ENCODE measurements around the gene NAE1.

DNA sequence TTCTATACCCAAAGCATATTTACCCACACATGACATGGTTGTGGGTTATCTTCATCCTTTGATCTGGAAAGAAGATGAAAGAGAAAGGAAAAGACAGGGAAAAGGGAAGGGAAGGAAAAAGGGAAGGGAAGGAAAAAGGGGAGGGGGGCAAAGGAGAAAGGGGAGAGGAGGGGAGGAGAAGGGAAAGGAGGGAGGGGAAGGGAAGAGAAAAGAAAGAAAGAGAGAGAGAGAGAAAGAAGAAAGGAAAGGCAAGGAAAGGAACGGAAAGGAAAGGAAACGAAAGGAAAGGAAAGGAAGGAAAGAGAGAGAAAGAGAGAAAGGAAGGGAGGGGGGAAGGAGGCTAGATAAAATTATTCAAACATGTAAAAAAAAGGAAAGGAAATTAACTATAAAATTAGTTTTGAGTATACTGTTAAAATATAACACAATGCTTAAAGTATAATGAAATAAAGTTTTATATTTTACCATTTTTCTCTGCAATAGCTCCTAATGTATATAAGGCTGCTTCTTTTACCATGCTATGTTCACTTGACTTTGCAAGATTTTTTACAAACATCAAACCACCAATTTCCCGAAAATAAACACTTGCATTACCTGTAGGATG, 40.5 kb downstream of the NAE1 start:
- TF ChIP-seq POLR2A (IDR thresholded peaks at IDR 0.05; ENCODE audit: borderline replicate concordance, extremely low read depth, insufficient read depth, insufficient read length) (no peak), FOSL1 (IDR thresholded peaks at IDR 0.05; ENCODE audit: low read depth) (no peak), MAX (IDR thresholded peaks at IDR 0.05) (no peak), SIN3A (IDR thresholded peaks at IDR 0.05; ENCODE audit: low read depth) (no peak), EGR1 (IDR thresholded peaks at IDR 0.05; ENCODE audit: low read depth) (no peak), RAD21 (IDR thresholded peaks at IDR 0.05; ENCODE audit: low read depth) (no peak), JUND (IDR thresholded peaks at IDR 0.05) (no peak), YY1 (IDR thresholded peaks at IDR 0.05; ENCODE audit: extremely low read depth, insufficient replicate concordance, low read depth, low read length) (no peak), SP1 (IDR thresholded peaks at IDR 0.05; ENCODE audit: low read depth) (no peak), POLR2AphosphoS5 (IDR thresholded peaks at IDR 0.05; ENCODE audit: low read depth, low read length) (no peak), EZH2 (IDR thresholded peaks at IDR 0.05) (no peak)
- TF ChIP-seq, protein P1, sequence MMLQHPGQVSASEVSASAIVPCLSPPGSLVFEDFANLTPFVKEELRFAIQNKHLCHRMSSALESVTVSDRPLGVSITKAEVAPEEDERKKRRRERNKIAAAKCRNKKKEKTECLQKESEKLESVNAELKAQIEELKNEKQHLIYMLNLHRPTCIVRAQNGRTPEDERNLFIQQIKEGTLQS (IDR thresholded peaks at IDR 0.05): no peak
- TF ChIP-seq, protein P2, sequence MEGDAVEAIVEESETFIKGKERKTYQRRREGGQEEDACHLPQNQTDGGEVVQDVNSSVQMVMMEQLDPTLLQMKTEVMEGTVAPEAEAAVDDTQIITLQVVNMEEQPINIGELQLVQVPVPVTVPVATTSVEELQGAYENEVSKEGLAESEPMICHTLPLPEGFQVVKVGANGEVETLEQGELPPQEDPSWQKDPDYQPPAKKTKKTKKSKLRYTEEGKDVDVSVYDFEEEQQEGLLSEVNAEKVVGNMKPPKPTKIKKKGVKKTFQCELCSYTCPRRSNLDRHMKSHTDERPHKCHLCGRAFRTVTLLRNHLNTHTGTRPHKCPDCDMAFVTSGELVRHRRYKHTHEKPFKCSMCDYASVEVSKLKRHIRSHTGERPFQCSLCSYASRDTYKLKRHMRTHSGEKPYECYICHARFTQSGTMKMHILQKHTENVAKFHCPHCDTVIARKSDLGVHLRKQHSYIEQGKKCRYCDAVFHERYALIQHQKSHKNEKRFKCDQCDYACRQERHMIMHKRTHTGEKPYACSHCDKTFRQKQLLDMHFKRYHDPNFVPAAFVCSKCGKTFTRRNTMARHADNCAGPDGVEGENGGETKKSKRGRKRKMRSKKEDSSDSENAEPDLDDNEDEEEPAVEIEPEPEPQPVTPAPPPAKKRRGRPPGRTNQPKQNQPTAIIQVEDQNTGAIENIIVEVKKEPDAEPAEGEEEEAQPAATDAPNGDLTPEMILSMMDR (IDR thresholded peaks at IDR 0.05 in 2 of 3, conservative IDR thresholded peaks at IDR 0.05 in 1 of 3; ENCODE audit: borderline replicate concordance in 1 of 3, insufficient read depth in 1 of 3, low read depth in 2 of 3, low read length in 2 of 3): no peak
